ENCODE results near the gene SLC6A13. TPM values are rescaled to one million over a fixed set of nuclear protein-coding genes. Genes with fewer than 3 reads are reported as not detected.

Gene SLC6A13
- total RNA-seq, 1 experiment from 2014 or later = not detected

- Histone ChIP-seq H3K36me3 (ENCODE audit: insufficient read depth, low read length, poor library complexity, severe bottlenecking) (no peaks in the 10 kb centered on the region), H3K4me3 (ENCODE audit: low read depth, low read length, poor library complexity, severe bottlenecking) (no peak overlapping the region), H3K27me3 (replicated peaks; ENCODE audit: insufficient read depth, low read depth, low read length, poor library complexity) (peaks cover 28% of the 10 kb centered on the region), H3K4me1 (ENCODE audit: insufficient read depth, low read length, poor library complexity, severe bottlenecking) (no peaks in the 10 kb centered on the region), H3K9me3 (ENCODE audit: low read depth, low read length, poor library complexity, severe bottlenecking) (no peaks in the 10 kb centered on the region), H3K27ac (ENCODE audit: low read depth, low read length, poor library complexity, severe bottlenecking) (no peak overlapping the region)
- ChIA-PET POLR2A (ENCODE audit: low non-redundant PET) (no interaction called here), CTCF (no interaction called here)
- intact Hi-C loops (cut with micrococcal nuclease; ENCODE audit: unreplicated experiment) = no loop called here
- TF ChIP-seq EZH2 (IDR thresholded peaks at IDR 0.05; ENCODE audit: borderline replicate concordance, low read depth, low read length, poor library complexity, severe bottlenecking) = no peak
- TF ChIP-seq, protein P1, sequence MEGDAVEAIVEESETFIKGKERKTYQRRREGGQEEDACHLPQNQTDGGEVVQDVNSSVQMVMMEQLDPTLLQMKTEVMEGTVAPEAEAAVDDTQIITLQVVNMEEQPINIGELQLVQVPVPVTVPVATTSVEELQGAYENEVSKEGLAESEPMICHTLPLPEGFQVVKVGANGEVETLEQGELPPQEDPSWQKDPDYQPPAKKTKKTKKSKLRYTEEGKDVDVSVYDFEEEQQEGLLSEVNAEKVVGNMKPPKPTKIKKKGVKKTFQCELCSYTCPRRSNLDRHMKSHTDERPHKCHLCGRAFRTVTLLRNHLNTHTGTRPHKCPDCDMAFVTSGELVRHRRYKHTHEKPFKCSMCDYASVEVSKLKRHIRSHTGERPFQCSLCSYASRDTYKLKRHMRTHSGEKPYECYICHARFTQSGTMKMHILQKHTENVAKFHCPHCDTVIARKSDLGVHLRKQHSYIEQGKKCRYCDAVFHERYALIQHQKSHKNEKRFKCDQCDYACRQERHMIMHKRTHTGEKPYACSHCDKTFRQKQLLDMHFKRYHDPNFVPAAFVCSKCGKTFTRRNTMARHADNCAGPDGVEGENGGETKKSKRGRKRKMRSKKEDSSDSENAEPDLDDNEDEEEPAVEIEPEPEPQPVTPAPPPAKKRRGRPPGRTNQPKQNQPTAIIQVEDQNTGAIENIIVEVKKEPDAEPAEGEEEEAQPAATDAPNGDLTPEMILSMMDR (conservative IDR thresholded peaks at IDR 0.05; ENCODE audit: low read depth, low read length) = no peak
- no peak for DNase-seq (ENCODE audit: low spot score)
- no TSS peak for BruUV-seq (replicated peaks)
These were observed 52.8 kb downstream of the SLC6A13 start for GRCh38 chr12:209851-210250.

DNA sequence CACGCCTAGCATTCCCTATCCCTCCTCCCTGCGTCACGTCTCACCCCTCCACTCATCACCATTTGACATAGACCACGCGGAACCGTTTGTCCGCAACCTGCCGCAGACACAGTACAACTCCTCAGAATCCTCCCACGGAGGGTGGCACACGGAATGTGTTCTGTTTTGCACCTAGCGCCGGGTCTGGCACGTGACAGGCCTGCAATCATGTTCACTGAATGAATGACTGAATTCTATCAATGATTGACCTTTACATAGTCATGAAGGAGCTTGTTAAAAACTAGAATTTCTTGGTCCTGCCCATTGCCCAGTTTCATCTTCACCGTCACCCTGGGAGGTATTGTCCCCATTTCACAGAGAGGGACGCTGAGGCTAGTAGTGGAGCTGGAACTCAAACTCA is 53.4 kb downstream of the SLC6A13 start:
- TF ChIP-seq, protein P1 (conservative IDR thresholded peaks at IDR 0.05; ENCODE audit: low read depth, low read length) = no peak
- TF ChIP-seq EZH2 (IDR thresholded peaks at IDR 0.05; ENCODE audit: borderline replicate concordance, low read depth, low read length, poor library complexity, severe bottlenecking) = no peak
- Histone ChIP-seq H3K4me1 (ENCODE audit: insufficient read depth, low read length, poor library complexity, severe bottlenecking) (no peaks in the 10 kb centered on the region), H3K27ac (ENCODE audit: low read depth, low read length, poor library complexity, severe bottlenecking) (no peak overlapping the region), H3K27me3 (replicated peaks; ENCODE audit: insufficient read depth, low read depth, low read length, poor library complexity) (peaks cover 30% of the 10 kb centered on the region), H3K9me3 (ENCODE audit: low read depth, low read length, poor library complexity, severe bottlenecking) (no peaks in the 10 kb centered on the region), H3K4me3 (ENCODE audit: low read depth, low read length, poor library complexity, severe bottlenecking) (no peak overlapping the region), H3K36me3 (ENCODE audit: insufficient read depth, low read length, poor library complexity, severe bottlenecking) (no peaks in the 10 kb centered on the region)
- intact Hi-C loops (cut with micrococcal nuclease; ENCODE audit: unreplicated experiment) = no loop called here
- CTCF ChIA-PET = no interaction called here
- POLR2A ChIA-PET (ENCODE audit: low non-redundant PET) = no interaction called here
- BruUV-seq (replicated peaks) = no TSS peak
- no peak for DNase-seq (ENCODE audit: low spot score)

DNA sequence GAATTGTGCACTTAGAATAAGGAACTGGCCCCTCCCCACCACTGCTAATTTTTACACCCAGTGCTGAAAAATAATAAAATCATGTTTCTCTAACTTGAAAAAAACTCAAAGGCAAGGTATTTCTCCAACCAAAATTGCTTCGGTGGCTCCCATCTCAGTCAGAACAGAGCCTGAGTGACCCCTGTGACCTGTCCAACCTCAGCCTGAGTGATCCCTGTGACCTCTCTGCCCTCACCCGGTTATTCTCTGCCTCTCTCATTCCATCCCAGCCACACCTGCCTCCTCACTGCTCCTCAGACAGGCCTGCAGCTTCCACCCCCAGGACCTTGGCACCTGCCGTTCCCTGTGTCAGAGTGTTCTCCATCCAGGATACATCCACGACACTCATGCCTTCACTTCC is 53.8 kb downstream of the SLC6A13 start:
- H3K36me3 ChIP-seq (ENCODE audit: insufficient read depth, low read length, poor library complexity, severe bottlenecking) = no peaks in the 10 kb centered on the region
- no peak overlapping the region for H3K27ac ChIP-seq (ENCODE audit: low read depth, low read length, poor library complexity, severe bottlenecking)
- ChIA-PET CTCF (no interaction called here), POLR2A (ENCODE audit: low non-redundant PET) (no interaction called here)
- H3K27me3 ChIP-seq (replicated peaks; ENCODE audit: insufficient read depth, low read depth, low read length, poor library complexity) = peaks cover 30% of the 10 kb centered on the region
- TF ChIP-seq, protein P1 (conservative IDR thresholded peaks at IDR 0.05; ENCODE audit: low read depth, low read length) = no peak
- no peak for TF ChIP-seq EZH2 (IDR thresholded peaks at IDR 0.05; ENCODE audit: borderline replicate concordance, low read depth, low read length, poor library complexity, severe bottlenecking)
- H3K4me1 ChIP-seq (ENCODE audit: insufficient read depth, low read length, poor library complexity, severe bottlenecking) = no peaks in the 10 kb centered on the region
- no peak for DNase-seq (ENCODE audit: low spot score)
- no peaks in the 10 kb centered on the region for H3K9me3 ChIP-seq (ENCODE audit: low read depth, low read length, poor library complexity, severe bottlenecking)
- BruUV-seq (replicated peaks) = no TSS peak
- H3K4me3 ChIP-seq (ENCODE audit: low read depth, low read length, poor library complexity, severe bottlenecking) = no peak overlapping the region
- intact Hi-C loops (cut with micrococcal nuclease; ENCODE audit: unreplicated experiment) = no loop called here
